PC-3 (cell line): Measurements from ENCODE around the gene GEMIN5. TPM values are rescaled to one million over a fixed set of nuclear protein-coding genes. Genes with fewer than 3 reads are reported as not detected.
"Not testable (repeated sequence)": the region's sequence is repeated elsewhere in the genome, so short reads cannot be mapped to it uniquely, and the experiment has no call there.

Experiments
- ATAC-seq: fragments of 200-7000 bp; cut with Tn5 transposase; 2 replicates; pipeline ENCODE4 v1.9.1; 2020; ENCODE audit warnings: mild to moderate bottlenecking, moderate library complexity
- BruUV-seq: library from RNA; stranded (reverse); fragments of 400-500 nt; replicated peaks from 2 replicates; lab custom pipeline; 2021; lab: Mats Ljungman, UMichigan
- CTCF ChIA-PET: fragments of 300-600 bp; sonication (Branson Sonifier 250); formaldehyde crosslinking; loops from one replicate; lab custom pipeline; 2022; ENCODE audit warnings: antibody characterized with exemption; lab: Charles Lee
- POLR2A ChIA-PET: fragments of 300-600 bp; sonication (Branson Sonifier 250); formaldehyde crosslinking; loops from one replicate; lab custom pipeline; 2022; ENCODE audit warnings: antibody characterized with exemption; ENCODE audit not compliant: unreplicated experiment; lab: Charles Lee
- DNase-seq: peaks from one replicate; pipeline ENCODE4 v3.0.0-alpha.2; 2015
- H2AFZ ChIP-seq: fragments of 300-600 bp; sonication (generic); 2 replicates; pipeline ENCODE4 v1.6.0; 2016; ENCODE audit warnings: antibody characterized with exemption, low read length
- H3F3A ChIP-seq: fragments of 300-600 bp; sonication (generic); one replicate; pipeline ENCODE4 v1.6.0; 2017; ENCODE audit warnings: antibody characterized with exemption, low read length, control low read depth, mild to moderate bottlenecking; ENCODE audit not compliant: unreplicated experiment
- H3K27ac ChIP-seq: fragments of 300-600 bp; sonication (generic); 2 replicates; pipeline ENCODE4 v1.5.1; 2016; ENCODE audit warnings: mild to moderate bottlenecking, low read length
- H3K27me3 ChIP-seq: fragments of 300-600 bp; sonication (generic); 2 replicates; pipeline ENCODE4 v1.6.1; 2016; ENCODE audit warnings: low read length, mixed read lengths
- H3K36me3 ChIP-seq: fragments of 300-600 bp; sonication (generic); 2 replicates; pipeline ENCODE4 v1.6.1; 2016; ENCODE audit warnings: low read depth, mixed run types, low read length, mixed read lengths
- H3K4me1 ChIP-seq: fragments of 300-600 bp; sonication (generic); 2 replicates; pipeline ENCODE4 v1.5.1; 2016; ENCODE audit warnings: low read length; ENCODE audit not compliant: insufficient read depth
- H3K4me2 ChIP-seq: fragments of 300-600 bp; sonication (generic); 2 replicates; pipeline ENCODE4 v1.6.0; 2016; ENCODE audit warnings: low read length
- H3K4me3 ChIP-seq: fragments of 300-600 bp; sonication (generic); 2 replicates; pipeline ENCODE4 v1.5.1; 2016; ENCODE audit warnings: mild to moderate bottlenecking, low read length, mixed read lengths
- H3K79me2 ChIP-seq: fragments of 300-600 bp; sonication (generic); 2 replicates; pipeline ENCODE4 v1.6.1; 2017; ENCODE audit warnings: low read length, mixed read lengths
- H3K9ac ChIP-seq: fragments of 300-600 bp; sonication (generic); 2 replicates; pipeline ENCODE4 v1.6.0; 2016; ENCODE audit warnings: mild to moderate bottlenecking, low read length
- H3K9me2 ChIP-seq: fragments of 300-600 bp; sonication (generic); replicated peaks from 2 replicates; pipeline ENCODE4 v1.6.1; 2016; ENCODE audit warnings: mixed run types, low read length, mixed read lengths
- H3K9me3 ChIP-seq: fragments of 300-600 bp; sonication (generic); 2 replicates; pipeline ENCODE4 v1.6.1; 2016; ENCODE audit warnings: low read length, mixed read lengths
- H4K20me1 ChIP-seq: fragments of 300-600 bp; sonication (generic); 2 replicates; pipeline ENCODE4 v1.6.1; 2016; ENCODE audit warnings: low read length, mixed read lengths
- EZH2 ChIP-seq: fragments of 300-600 bp; sonication (generic); IDR thresholded peaks from one replicate; pipeline ENCODE4 v1.6.1; 2017; ENCODE audit warnings: antibody characterized with exemption, mild to moderate bottlenecking, low read length; ENCODE audit not compliant: unreplicated experiment
- EZH2phosphoT487 ChIP-seq: fragments of 300-600 bp; sonication (generic); IDR thresholded peaks from 2 replicates; pipeline ENCODE4 v1.6.1; 2018; ENCODE audit warnings: mild to moderate bottlenecking, antibody characterized with exemption, low read length, borderline replicate concordance
- intact Hi-C: fragments of 100-400 bp; cut with micrococcal nuclease; formaldehyde crosslinking; loops from 2 replicates; pipeline ENCODE4 v1.9.0; 2023
- total RNA-seq: library from RNA; depleted of rRNA; stranded (reverse); fragments of >200 nt; gene quantifications from 2 replicates; pipeline ENCODE4 v1.2.3, GENCODE V29; 2014
- TF ChIP-seq, protein P1 (sequence below): fragments of 300-600 bp; sonication (generic); conservative IDR thresholded peaks from 2 replicates; pipeline ENCODE4 v1.5.1; 2017; ENCODE audit warnings: antibody characterized with exemption, low read depth, mild to moderate bottlenecking, low read length

GEMIN5 gene
- total RNA-seq, 1 experiment from 2014 or later, result 19.8 TPM

- Histone ChIP-seq H3K9me3 (no peaks in the 10 kb centered on the region), H3K4me1 (no peaks in the 10 kb centered on the region), H3K9me2 (no peaks in the 10 kb centered on the region), H3K9ac (no peak overlapping the region), H4K20me1 (no peaks in the 10 kb centered on the region), H3K36me3 (peaks cover 24% of the 10 kb centered on the region), H3F3A (no peaks in the 10 kb centered on the region), H3K79me2 (no peaks in the 10 kb centered on the region), H3K27ac (no peak overlapping the region), H3K4me2 (no peak overlapping the region), H3K27me3 (no peaks in the 10 kb centered on the region), H2AFZ (no peak overlapping the region), H3K4me3 (no peak overlapping the region)
- no TSS peak for BruUV-seq
- TF ChIP-seq, protein P1, sequence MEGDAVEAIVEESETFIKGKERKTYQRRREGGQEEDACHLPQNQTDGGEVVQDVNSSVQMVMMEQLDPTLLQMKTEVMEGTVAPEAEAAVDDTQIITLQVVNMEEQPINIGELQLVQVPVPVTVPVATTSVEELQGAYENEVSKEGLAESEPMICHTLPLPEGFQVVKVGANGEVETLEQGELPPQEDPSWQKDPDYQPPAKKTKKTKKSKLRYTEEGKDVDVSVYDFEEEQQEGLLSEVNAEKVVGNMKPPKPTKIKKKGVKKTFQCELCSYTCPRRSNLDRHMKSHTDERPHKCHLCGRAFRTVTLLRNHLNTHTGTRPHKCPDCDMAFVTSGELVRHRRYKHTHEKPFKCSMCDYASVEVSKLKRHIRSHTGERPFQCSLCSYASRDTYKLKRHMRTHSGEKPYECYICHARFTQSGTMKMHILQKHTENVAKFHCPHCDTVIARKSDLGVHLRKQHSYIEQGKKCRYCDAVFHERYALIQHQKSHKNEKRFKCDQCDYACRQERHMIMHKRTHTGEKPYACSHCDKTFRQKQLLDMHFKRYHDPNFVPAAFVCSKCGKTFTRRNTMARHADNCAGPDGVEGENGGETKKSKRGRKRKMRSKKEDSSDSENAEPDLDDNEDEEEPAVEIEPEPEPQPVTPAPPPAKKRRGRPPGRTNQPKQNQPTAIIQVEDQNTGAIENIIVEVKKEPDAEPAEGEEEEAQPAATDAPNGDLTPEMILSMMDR, result no peak
- no peak for TF ChIP-seq EZH2phosphoT487
- POLR2A ChIA-PET, result no interaction called here
- DNase-seq (no peak), ATAC-seq (no peak)
- CTCF ChIA-PET, result no interaction called here
- intact Hi-C loops, result no loop called here
Measured at GRCh38 chr5:154917757-154918156, 20.3 kb downstream of the GEMIN5 start.

- POLR2A ChIA-PET, result no interaction called here
Measured at GRCh38 chr5:154916874-154917273, 21.1 kb downstream of the GEMIN5 start.

GRCh38 chr5:154905601-154906000 is 32.4 kb downstream of the GEMIN5 start:
- BruUV-seq, H4K20me1 ChIP-seq, H3K27ac ChIP-seq, H3K9me2 ChIP-seq, H3K79me2 ChIP-seq, H3K9me3 ChIP-seq, DNase-seq, CTCF ChIA-PET, H3K4me2 ChIP-seq, H3K4me1 ChIP-seq, H3K27me3 ChIP-seq, H2AFZ ChIP-seq, H3K4me3 ChIP-seq, H3K9ac ChIP-seq, POLR2A ChIA-PET, ATAC-seq, H3F3A ChIP-seq, intact Hi-C loops: not testable (repeated sequence)
- H3K36me3 ChIP-seq, result peaks cover 27% of the 10 kb centered on the region; the same call in 1 of the 2 replicates

More at GRCh38 chr5:154916874-154917273, 21.1 kb downstream of the GEMIN5 start:
- H3K9me3 ChIP-seq, result no peaks in the 10 kb centered on the region
- no peaks in the 10 kb centered on the region for H3F3A ChIP-seq
- H3K27ac ChIP-seq, result no peak overlapping the region
- no peak overlapping the region for H3K9ac ChIP-seq
- H3K4me3 ChIP-seq, result no peak overlapping the region
- no peaks in the 10 kb centered on the region for H3K79me2 ChIP-seq
- no peak overlapping the region for H2AFZ ChIP-seq
- no TSS peak for BruUV-seq
- intact Hi-C loops, result no loop called here
- peak; percentile 12 for DNase-seq
- no peaks in the 10 kb centered on the region for H3K4me1 ChIP-seq
- CTCF ChIA-PET, result no interaction called here
- H3K9me2 ChIP-seq, result no peaks in the 10 kb centered on the region
- no peaks in the 10 kb centered on the region for H3K27me3 ChIP-seq
- TF ChIP-seq, protein P1, result no peak
- TF ChIP-seq EZH2phosphoT487, result no peak
- TF ChIP-seq EZH2, result no peak
- no peak for ATAC-seq
- H4K20me1 ChIP-seq, result no peaks in the 10 kb centered on the region
- no peak overlapping the region for H3K4me2 ChIP-seq
- peaks cover 26% of the 10 kb centered on the region for H3K36me3 ChIP-seq
